CD4-positive, alpha-beta T cell treated with Interleukin-15 for 4 hours (primary cell): ENCODE data around the gene MSX2.
"Not testable (repeated sequence)": the region's sequence is repeated elsewhere in the genome, so short reads cannot be mapped to it uniquely, and the experiment has no call there.

Experiments used
- DNase-seq: peaks from one replicate; pipeline ENCODE4 v3.0.0-alpha.2; 2020; ENCODE audit warnings: low spot score

The MSX2 gene

GRCh38 chr5:174733091-174733690 lies 8.8 kb downstream of the MSX2 start:
- DNase-seq: no peak

- DNase-seq: no peak
Measured at GRCh38 chr5:174733836-174734235, 9.5 kb downstream of the MSX2 start.

- DNase-seq: no peak
Measured at GRCh38 chr5:174734571-174735497, 10.5 kb downstream of the MSX2 start.

GRCh38 chr5:174735498-174736330 lies 11.3 kb downstream of the MSX2 start:
- DNase-seq: no peak

GRCh38 chr5:174736331-174736721 lies 11.9 kb downstream of the MSX2 start:
- DNase-seq: no peak

- no peak for DNase-seq
Measured at GRCh38 chr5:174736777-174737176, 12.4 kb downstream of the MSX2 start.

GRCh38 chr5:174737330-174737729 lies 12.9 kb downstream of the MSX2 start:
- DNase-seq: no peak

GRCh38 chr5:174741352-174741751 lies 17.0 kb downstream of the MSX2 start:
- no peak for DNase-seq

- no peak for DNase-seq
Measured at GRCh38 chr5:174744896-174745295, 20.5 kb downstream of the MSX2 start.

- DNase-seq: no peak
Measured at GRCh38 chr5:174745590-174746103, 21.3 kb downstream of the MSX2 start.

GRCh38 chr5:174750711-174751110 lies 26.3 kb downstream of the MSX2 start:
- DNase-seq: no peak

GRCh38 chr5:174751154-174752000 lies 27.0 kb downstream of the MSX2 start:
- DNase-seq: no peak

- DNase-seq: no peak
Measured at GRCh38 chr5:174752121-174752520, 27.7 kb downstream of the MSX2 start.

- DNase-seq: no peak
Measured at GRCh38 chr5:174755106-174755505, 30.7 kb downstream of the MSX2 start.

- DNase-seq: no peak
Measured at GRCh38 chr5:174759091-174759490, 34.7 kb downstream of the MSX2 start.

GRCh38 chr5:174760721-174761120 lies 36.3 kb downstream of the MSX2 start:
- no peak for DNase-seq

- not testable (repeated sequence) for DNase-seq
Measured at GRCh38 chr5:174761341-174761740, 37.0 kb downstream of the MSX2 start.

- DNase-seq: no peak
Measured at GRCh38 chr5:174764309-174764708, 39.9 kb downstream of the MSX2 start.

- DNase-seq: no peak
Measured at GRCh38 chr5:174765540-174765939, 41.2 kb downstream of the MSX2 start.

- DNase-seq: no peak
Measured at GRCh38 chr5:174767670-174768069, 43.3 kb downstream of the MSX2 start.

- DNase-seq: no peak
Measured at GRCh38 chr5:174769005-174769404, 44.6 kb downstream of the MSX2 start.
